Thymus (tissue), 11 donors: ENCODE measurements around the gene KAT2A. TPM values are rescaled to one million over a fixed set of nuclear protein-coding genes. Genes with fewer than 3 reads are reported as not detected.

ENCODE experiments used
- DNase-seq, 9 donors: peaks; one replicate each; pipeline ENCODE4 v3.0.0-alpha.2; 2013; ENCODE audit warnings: low spot score in 9 of 9, low read depth in 6 of 9, missing footprints in 1 of 9
- H3K27ac ChIP-seq, 2 donors: one replicate each; pipeline ENCODE4 v1.5.1; 2013; ENCODE audit warnings: control low read depth in 1 of 2, low read depth in 1 of 2, low read length in 1 of 2, mild to moderate bottlenecking in 1 of 2, moderate library complexity in 1 of 2
- H3K27me3 ChIP-seq, 2 donors: one replicate each; pipeline ENCODE4 v1.5.1; 2013; ENCODE audit warnings: low read length in 1 of 2; ENCODE audit not compliant: control insufficient read depth in 2 of 2, insufficient read depth in 1 of 2
- H3K36me3 ChIP-seq, 2 donors: one replicate each; pipeline ENCODE4 v1.5.1; 2013; ENCODE audit warnings: low read length in 1 of 2, mild to moderate bottlenecking in 1 of 2, moderate library complexity in 1 of 2; ENCODE audit not compliant: control insufficient read depth in 2 of 2, insufficient read depth in 2 of 2
- H3K4me1 ChIP-seq, 2 donors: one replicate each; pipeline ENCODE4 v1.5.1; 2013; ENCODE audit warnings: low read length in 2 of 2; ENCODE audit not compliant: control insufficient read depth in 2 of 2, insufficient read depth in 2 of 2
- H3K4me3 ChIP-seq, 2 donors: one replicate each; pipeline ENCODE4 v1.5.1; 2013; ENCODE audit warnings: low read length in 2 of 2, control low read depth in 1 of 2, mild to moderate bottlenecking in 1 of 2
- H3K9me3 ChIP-seq, 2 donors: one replicate each; pipeline ENCODE4 v1.5.1; 2013; ENCODE audit warnings: low read length in 1 of 2, mild to moderate bottlenecking in 1 of 2; ENCODE audit not compliant: control insufficient read depth in 2 of 2, insufficient read depth in 1 of 2
- WGBS: extraction: QIAGEN DNeasy Blood & Tissue Kit; methylation state at CpG from one replicate; pipeline ENCODE4 v1.1.7; 2013; 5-methylcytosine and 5-hydroxymethylcytosine counted together
- polyA plus RNA-seq: library from polyadenylated mRNA; stranded (reverse); fragments of 200-250 nt; gene quantifications from one replicate; pipeline ENCODE4 v1.2.3, GENCODE V29; 2013
- total RNA-seq: library from RNA; stranded (reverse); fragments of 120-200 nt; gene quantifications from one replicate; pipeline ENCODE4 v1.2.4, GENCODE V29; 2013
- donor health status: healthy.

Gene KAT2A
- total and polyA plus RNA-seq, 2 donors = 9.7 to 103 TPM

GRCh38 chr17:42119301-42119700, 1.9 kb downstream of the KAT2A start:
- peaks cover 6 to 27% of the 10 kb centered on the region in 2 donors for H3K4me1 ChIP-seq

GRCh38 chr17:42118545-42118944, 2.6 kb downstream of the KAT2A start:
- H3K4me1 ChIP-seq = peaks cover 6 to 27% of the 10 kb centered on the region in 2 donors
- no peaks in the 10 kb centered on the region for H3K9me3 ChIP-seq
- H3K27ac ChIP-seq = no peak overlapping the region
- WGBS = 91% methylated on average over 2 of the region's 2 CpGs
- peaks cover 10% of the 10 kb centered on the region in 2 donors for H3K36me3 ChIP-seq
- H3K4me3 ChIP-seq = no peak overlapping the region
- peak in 2 of 9 donors; percentile 59 to 72 for DNase-seq
- H3K27me3 ChIP-seq = no peaks in the 10 kb centered on the region

More at GRCh38 chr17:42119301-42119700, 1.9 kb downstream of the KAT2A start:
- DNase-seq = no peak
- Histone ChIP-seq H3K36me3 (peaks cover 10% of the 10 kb centered on the region in 2 donors), H3K9me3 (no peaks in the 10 kb centered on the region), H3K4me3 (no peak overlapping the region), H3K27me3 (no peaks in the 10 kb centered on the region), H3K27ac (no peak overlapping the region)
- WGBS = 96% methylated on average over 18 of the region's 18 CpGs

GRCh38 chr17:42118126-42118510, 3.0 kb downstream of the KAT2A start:
- Histone ChIP-seq H3K36me3 (peaks cover 10% of the 10 kb centered on the region in 2 donors), H3K4me1 (peaks cover 9 to 32% of the 10 kb centered on the region in 2 donors), H3K27me3 (no peaks in the 10 kb centered on the region), H3K9me3 (no peaks in the 10 kb centered on the region), H3K27ac (no peak overlapping the region), H3K4me3 (no peak overlapping the region)
- 99% methylated on average over 4 of the region's 4 CpGs for WGBS
- no peak for DNase-seq

GRCh38 chr17:42117397-42118125, 3.6 kb downstream of the KAT2A start:
- no peak overlapping the region for H3K27ac ChIP-seq
- H3K9me3 ChIP-seq = no peaks in the 10 kb centered on the region
- 97% methylated on average over 30 of the region's 30 CpGs for WGBS
- H3K4me1 ChIP-seq = peaks cover 13 to 37% of the 10 kb centered on the region in 2 donors
- peaks cover 6 to 10% of the 10 kb centered on the region in 2 donors for H3K36me3 ChIP-seq
- no peak overlapping the region for H3K4me3 ChIP-seq
- H3K27me3 ChIP-seq = no peaks in the 10 kb centered on the region
- no peak for DNase-seq

GRCh38 chr17:42116705-42117396, 4.3 kb downstream of the KAT2A start:
- no peaks in the 10 kb centered on the region for H3K27me3 ChIP-seq
- no peak overlapping the region for H3K4me3 ChIP-seq
- H3K36me3 ChIP-seq = peaks cover 6 to 10% of the 10 kb centered on the region in 2 donors
- peaks cover 17 to 44% of the 10 kb centered on the region in 2 donors for H3K4me1 ChIP-seq
- DNase-seq = peak in 8 of 9 donors; percentile 57 to 92 (median 82)
- 57% methylated on average over 18 of the region's 18 CpGs for WGBS
- no peak overlapping the region for H3K27ac ChIP-seq
- H3K9me3 ChIP-seq = no peaks in the 10 kb centered on the region

- Histone ChIP-seq H3K27ac (no peak overlapping the region), H3K27me3 (no peaks in the 10 kb centered on the region), H3K36me3 (peaks cover 8 to 10% of the 10 kb centered on the region in 2 donors), H3K9me3 (no peaks in the 10 kb centered on the region), H3K4me1 (peaks cover 17 to 47% of the 10 kb centered on the region in 2 donors), H3K4me3 (no peak overlapping the region)
- no peak for DNase-seq
- WGBS = 96% methylated on average over 9 of the region's 9 CpGs
These were observed 7.0 kb downstream of the KAT2A start for GRCh38 chr17:42114118-42114517.

- WGBS = 98% methylated on average over 28 of the region's 28 CpGs
- Histone ChIP-seq H3K36me3 (peaks cover 8 to 12% of the 10 kb centered on the region in 2 donors), H3K27ac (peak overlapping the region; percentile 92 to 99), H3K4me1 (peaks cover 16 to 42% of the 10 kb centered on the region in 2 donors), H3K4me3 (no peak overlapping the region), H3K27me3 (no peaks in the 10 kb centered on the region), H3K9me3 (no peaks in the 10 kb centered on the region)
- no peak for DNase-seq
These were observed 7.7 kb downstream of the KAT2A start for GRCh38 chr17:42113293-42114069.

GRCh38 chr17:42112552-42113176, 8.5 kb downstream of the KAT2A start, which contains the start of gene DHX58:
TSS of gene DHX58 (minus strand) at chr17:42112714. CDS start at chr17:42111892, 822 bp downstream.
- Histone ChIP-seq H3K27ac (peak within 1 kb of the TSS; percentile 92 to 99), H3K4me1 (peaks cover 16 to 50% of the 10 kb centered on the region in 2 donors), H3K9me3 (peaks cover 0 to 4% of the 10 kb centered on the region in 2 donors), H3K27me3 (no peaks in the 10 kb centered on the region), H3K36me3 (peaks cover 5 to 12% of the 10 kb centered on the region in 2 donors), H3K4me3 (peak within 1 kb of the TSS; percentile 31 to 51)
- peak; percentile 75 to 96 (median 90) for DNase-seq
- WGBS = 0% methylated on average over 10 of the region's 10 CpGs
